OCI-LY3 (cell line): ENCODE measurements around the gene TYW5.

Source experiments
- H2AFZ ChIP-seq: fragments of 200-600, 300-600 bp; shearing (Covaris generic); 2 replicates; pipeline ENCODE4 v1.6.0; 2014; ENCODE audit warnings: antibody characterized with exemption, low read depth, low read length
- H3K27ac ChIP-seq: fragments of 200-600, 300-600 bp; sonication (generic); 2 replicates; pipeline ENCODE4 v1.5.1; 2014; ENCODE audit warnings: mild to moderate bottlenecking, low read length, moderate library complexity, mixed read lengths
- H3K27me3 ChIP-seq: fragments of 200-600, 300-600 bp; sonication (generic); 2 replicates; pipeline ENCODE4 v1.6.1; 2014; ENCODE audit warnings: low read depth, low read length, mixed read lengths
- H3K36me3 ChIP-seq: fragments of 200-600, 300-600 bp; sonication (generic); replicated peaks from 2 replicates; pipeline ENCODE3; 2014; ENCODE audit warnings: low read depth, low read length, mixed read lengths
- H3K4me1 ChIP-seq: fragments of 300-600, 200-600 bp; sonication (generic); 2 replicates; pipeline ENCODE4 v1.6.1; 2014; ENCODE audit warnings: low read length, mixed read lengths
- H3K4me2 ChIP-seq: fragments of 200-600, 300-600 bp; sonication (generic); 2 replicates; pipeline ENCODE4 v1.6.1; 2014; ENCODE audit warnings: low read length, mixed read lengths
- H3K4me3 ChIP-seq: fragments of 300-600, 200-600 bp; sonication (generic); 2 replicates; pipeline ENCODE4 v1.5.1; 2014; ENCODE audit warnings: antibody characterized with exemption, mild to moderate bottlenecking, low read length, moderate library complexity
- H3K79me2 ChIP-seq: fragments of 300-600, 200-600 bp; shearing (Covaris generic); 2 replicates; pipeline ENCODE4 v1.6.1; 2014; ENCODE audit warnings: mild to moderate bottlenecking, low read length, mixed read lengths
- H3K9ac ChIP-seq: fragments of 300-600, 200-600 bp; shearing (Covaris generic); 2 replicates; pipeline ENCODE4 v1.6.0; 2014; ENCODE audit warnings: mild to moderate bottlenecking, low read length, moderate library complexity
- H3K9me3 ChIP-seq: fragments of 200-600, 300-600 bp; shearing (Covaris generic); 2 replicates; pipeline ENCODE4 v1.6.1; 2014; ENCODE audit warnings: low read length, mixed read lengths; ENCODE audit not compliant: insufficient read depth
- H4K20me1 ChIP-seq: fragments of 200-600, 300-600 bp; sonication (generic); 2 replicates; pipeline ENCODE4 v1.6.1; 2016; ENCODE audit warnings: low read length, mixed read lengths; ENCODE audit not compliant: insufficient read depth
- CTCF ChIP-seq: fragments of 200-600, 300-600 bp; sonication (generic); IDR thresholded peaks from 2 replicates; pipeline ENCODE4 v1.5.1; 2014; ENCODE audit warnings: antibody characterized with exemption, low read length, low read depth
- EZH2phosphoT487 ChIP-seq: fragments of 200-600 bp; shearing (Covaris generic); IDR thresholded peaks from 2 replicates; pipeline ENCODE4 v1.6.1; 2018; ENCODE audit warnings: antibody characterized with exemption, mixed run types, low read depth

Gene TYW5

GRCh38 chr2:199985625-199986207 lies 30.4 kb upstream of the TYW5 start:
- Histone ChIP-seq H3K4me2 (peak overlapping the region; percentile 26), H3K79me2 (no peaks in the 10 kb centered on the region), H3K27ac (no peak overlapping the region), H3K36me3 (no peaks in the 10 kb centered on the region), H3K4me1 (peaks cover 2% of the 10 kb centered on the region; the same call in 1 of the 2 replicates), H3K4me3 (no peak overlapping the region), H3K9me3 (no peaks in the 10 kb centered on the region), H3K27me3 (no peaks in the 10 kb centered on the region), H4K20me1 (no peaks in the 10 kb centered on the region), H3K9ac (no peak overlapping the region), H2AFZ (peak overlapping the region; percentile 83)
- TF ChIP-seq EZH2phosphoT487 (no peak), CTCF (peak; percentile 68)

GRCh38 chr2:199984755-199985154 lies 29.5 kb upstream of the TYW5 start:
- Histone ChIP-seq H3K4me2 (no peak overlapping the region), H3K79me2 (no peaks in the 10 kb centered on the region), H3K36me3 (no peaks in the 10 kb centered on the region), H3K9ac (no peak overlapping the region), H3K9me3 (no peaks in the 10 kb centered on the region), H4K20me1 (no peaks in the 10 kb centered on the region), H3K4me3 (no peak overlapping the region), H3K4me1 (peaks cover 5% of the 10 kb centered on the region), H3K27ac (no peak overlapping the region), H2AFZ (no peak overlapping the region), H3K27me3 (no peaks in the 10 kb centered on the region)
- no peak for TF ChIP-seq CTCF
- no peak for TF ChIP-seq EZH2phosphoT487

- no peak for TF ChIP-seq CTCF
- no peak for TF ChIP-seq EZH2phosphoT487
Measured at GRCh38 chr2:199984159-199984558, 28.9 kb upstream of the TYW5 start.

GRCh38 chr2:199983534-199983933 lies 28.2 kb upstream of the TYW5 start:
- no peaks in the 10 kb centered on the region for H4K20me1 ChIP-seq
- H3K27ac ChIP-seq = no peak overlapping the region
- H3K27me3 ChIP-seq = no peaks in the 10 kb centered on the region
- H3K4me2 ChIP-seq = no peak overlapping the region
- no peak overlapping the region for H3K9ac ChIP-seq
- no peaks in the 10 kb centered on the region for H3K79me2 ChIP-seq
- no peak overlapping the region for H2AFZ ChIP-seq
- peaks cover 8% of the 10 kb centered on the region for H3K4me1 ChIP-seq
- TF ChIP-seq CTCF (no peak), EZH2phosphoT487 (no peak)
- no peaks in the 10 kb centered on the region for H3K9me3 ChIP-seq
- H3K36me3 ChIP-seq = no peaks in the 10 kb centered on the region
- H3K4me3 ChIP-seq = no peak overlapping the region

More at GRCh38 chr2:199984159-199984558, 28.9 kb upstream of the TYW5 start:
- Histone ChIP-seq H3K4me2 (no peak overlapping the region), H3K9me3 (no peaks in the 10 kb centered on the region), H2AFZ (no peak overlapping the region), H3K27me3 (no peaks in the 10 kb centered on the region), H3K4me3 (no peak overlapping the region), H3K9ac (no peak overlapping the region), H4K20me1 (no peaks in the 10 kb centered on the region), H3K79me2 (no peaks in the 10 kb centered on the region), H3K27ac (no peak overlapping the region), H3K36me3 (no peaks in the 10 kb centered on the region), H3K4me1 (peaks cover 8% of the 10 kb centered on the region)
